Kidney (tissue), 14 donors: ENCODE measurements around the gene SPDYE6. TPM values are rescaled to one million over a fixed set of nuclear protein-coding genes. Genes with fewer than 3 reads are reported as not detected.

Experiments
- DNase-seq, 5 donors: peaks; one replicate each; pipeline ENCODE4 v3.0.0-alpha.2; 2013 to 2020
- FAIRE-seq: peaks from 2 replicates; lab custom pipeline; 2012; peaks lifted over from hg19 to GRCh38; lab: Jason Lieb, UNC
- H3K27ac ChIP-seq, 2 donors: one replicate each; pipeline ENCODE4 v1.7.0; 2013; ENCODE audit warnings: low read depth in 2 of 2, low read length in 2 of 2, inconsistent platforms in 1 of 2
- H3K27me3 ChIP-seq: one replicate; pipeline ENCODE4 v1.7.1; 2013; ENCODE audit warnings: low read length, inconsistent platforms; ENCODE audit not compliant: control insufficient read depth, insufficient read depth
- H3K36me3 ChIP-seq, 3 donors: one replicate each; pipeline versions ENCODE4 v1.7.0 to v1.7.1; 2013; ENCODE audit warnings: low read length in 3 of 3, control low read depth in 1 of 3, inconsistent platforms in 1 of 3; ENCODE audit not compliant: insufficient read depth in 3 of 3, control insufficient read depth in 2 of 3
- H3K4me1 ChIP-seq, 3 donors: one replicate each; pipeline versions ENCODE4 v1.7.0 to v1.7.1; 2013; ENCODE audit warnings: low read length in 3 of 3, inconsistent platforms in 1 of 3, low read depth in 1 of 3; ENCODE audit not compliant: control insufficient read depth in 2 of 3, insufficient read depth in 2 of 3
- H3K4me3 ChIP-seq, 3 donors: one replicate each; pipeline versions ENCODE4 v1.7.0 to v1.8.1; 2013; ENCODE audit warnings: low read length in 3 of 3, control low read depth in 1 of 3, inconsistent platforms in 1 of 3
- H3K9ac ChIP-seq, 3 donors: one replicate each; pipeline versions ENCODE4 v1.7.0 to v1.7.1; 2013; ENCODE audit warnings: low read length in 3 of 3, control low read depth in 1 of 3, inconsistent platforms in 1 of 3
- H3K9me3 ChIP-seq, 3 donors: one replicate each; pipeline versions ENCODE4 v1.7.0 to v1.7.1; 2013; ENCODE audit warnings: low read length in 3 of 3, control low read depth in 1 of 3, inconsistent platforms in 1 of 3; ENCODE audit not compliant: control insufficient read depth in 2 of 3, insufficient read depth in 1 of 3
- CTCF ChIP-seq: IDR thresholded peaks from 3 replicates; pipeline ENCODE4 v1.5.1; 2012; ENCODE audit warnings: mild to moderate bottlenecking, moderate library complexity, borderline replicate concordance; ENCODE audit not compliant: insufficient read depth; ENCODE audit errors: extremely low read depth
- intact Hi-C: fragments of 100-400 bp; cut with DNase I; formaldehyde crosslinking; loops from one replicate; pipeline ENCODE4 v1.11.1; 2022
- polyA plus RNA-seq: library from polyadenylated mRNA; stranded (reverse); fragments of 350-450 nt; fragmentation: Illumina TruSeq; extraction: RNeasy Lipid Tissue Mini Kit (QIAGEN cat#74804); gene quantifications from one replicate; pipeline ENCODE4 v1.2.3, GENCODE V29; 2014; ENCODE audit warnings: low read depth, low replicate concordance; ENCODE audit not compliant: insufficient read depth
- total RNA-seq: library from RNA; stranded (reverse); fragmentation: NEBNext Ultra II Directional; extraction: Animal tissue kit (Norgen Biotek cat#: 25700); gene quantifications from one replicate; pipeline ENCODE4 v1.2.1, GENCODE V29; 2021
- donor health status: control.
- donor health status: control.
- donor health status: control.
- donor health status: control.
- donor health status: control.
- donor health status: DM: yes; HTN: yes; CAD: no.
- donor health status: Normal renal cell carcinoma (clear cell type).

The SPDYE6 gene
- total and polyA plus RNA-seq, 2 donors from 2014 or later = not detected

- DNase-seq (no peak), FAIRE-seq (no peak)
- no peak overlapping the region for H3K4me3 ChIP-seq
- peaks cover 0 to 2% (median 0%) of the 10 kb centered on the region in 3 donors for H3K4me1 ChIP-seq
- intact Hi-C loops = no loop called here
- H3K9ac ChIP-seq = no peak overlapping the region
- no peaks in the 10 kb centered on the region for H3K36me3 ChIP-seq
- no peak overlapping the region for H3K27ac ChIP-seq
- H3K27me3 ChIP-seq = no peaks in the 10 kb centered on the region
- TF ChIP-seq CTCF = no peak
- no peaks in the 10 kb centered on the region for H3K9me3 ChIP-seq
Observed at GRCh38 chr7:102323914-102324195, 32.4 kb downstream of the SPDYE6 start.

GRCh38 chr7:102322202-102322715 is 34.0 kb downstream of the SPDYE6 start:
- H3K36me3 ChIP-seq = no peaks in the 10 kb centered on the region
- FAIRE-seq (no peak), DNase-seq (no peak)
- TF ChIP-seq CTCF = no peak
- H3K27me3 ChIP-seq = no peaks in the 10 kb centered on the region
- H3K4me1 ChIP-seq = peaks cover 0 to 6% (median 0%) of the 10 kb centered on the region in 3 donors
- no peak overlapping the region for H3K4me3 ChIP-seq
- H3K9me3 ChIP-seq = no peaks in the 10 kb centered on the region
- intact Hi-C loops = no loop called here
- H3K27ac ChIP-seq = no peak overlapping the region
- no peak overlapping the region for H3K9ac ChIP-seq

- H3K4me3 ChIP-seq = no peak overlapping the region
Observed at GRCh38 chr7:102321351-102322201, 34.7 kb downstream of the SPDYE6 start.

More at GRCh38 chr7:102321351-102322201, 34.7 kb downstream of the SPDYE6 start:
- intact Hi-C loops = no loop called here
- no peaks in the 10 kb centered on the region for H3K9me3 ChIP-seq
- no peak for FAIRE-seq
- no peaks in the 10 kb centered on the region for H3K27me3 ChIP-seq
- peak overlapping the region in 1 of 2 donors; percentile 2 for H3K27ac ChIP-seq
- DNase-seq = peak in 3 of 5 donors; percentile 50 to 73 (median 56)
- H3K36me3 ChIP-seq = no peaks in the 10 kb centered on the region
- peaks cover 0 to 6% (median 0%) of the 10 kb centered on the region in 3 donors for H3K4me1 ChIP-seq
- H3K9ac ChIP-seq = no peak overlapping the region
- TF ChIP-seq CTCF = peak; percentile 6
